Vagina (tissue), 2 donors: ENCODE data around the gene DCLRE1A. TPM values are rescaled to one million over a fixed set of nuclear protein-coding genes. Genes with fewer than 3 reads are reported as not detected.
"Not testable (repeated sequence)": the region's sequence is repeated elsewhere in the genome, so short reads cannot be mapped to it uniquely, and the experiment has no call there.

Source experiments
- DNase-seq, 2 donors: peaks; one replicate each; pipeline ENCODE4 v3.0.0-alpha.2; 2017; ENCODE audit errors: extremely low spot score in 2 of 2
- H3K27ac ChIP-seq: fragments of 200-600 bp; sonication (generic); one replicate; pipeline ENCODE4 v1.5.1; 2019
- H3K27me3 ChIP-seq: fragments of 200-600 bp; sonication (generic); one replicate; pipeline ENCODE4 v1.5.1; 2019
- H3K36me3 ChIP-seq, 2 donors: fragments of 200-600 bp; sonication (generic); one replicate each; pipeline ENCODE4 v1.5.1; 2017 to 2019
- H3K4me1 ChIP-seq: fragments of 200-600 bp; sonication (generic); one replicate; pipeline ENCODE4 v1.5.1; 2019
- H3K4me3 ChIP-seq, 2 donors: fragments of 200-600 bp; sonication (generic); 1 replicate in 1 of 2; 2 replicates in 1 of 2; pipeline ENCODE4 v1.5.1; 2016 to 2019
- H3K9me3 ChIP-seq: fragments of 200-600 bp; sonication (generic); one replicate; pipeline ENCODE4 v1.5.1; 2019
- CTCF ChIP-seq, 3 experiments: fragments of 450-650 bp in 2 of 3; fragments of 200-600 bp in 1 of 3; sonication (generic) in 1 of 3; IDR thresholded peaks; one replicate each; pipeline ENCODE4 v1.5.1; 2017 to 2019; ENCODE audit warnings: antibody characterized with exemption in 3 of 3, mild to moderate bottlenecking in 2 of 3, moderate library complexity in 2 of 3
- POLR2A ChIP-seq, 2 donors: fragments of 450-650 bp; IDR thresholded peaks; one replicate each; pipeline ENCODE4 v1.6.1; 2017; ENCODE audit warnings: antibody characterized with exemption in 2 of 2, mild to moderate bottlenecking in 2 of 2, moderate library complexity in 2 of 2
- POLR2AphosphoS5 ChIP-seq, 2 donors: sonication (generic); formaldehyde crosslinking; IDR thresholded peaks; one replicate each; pipeline ENCODE4 v1.9.0; 2017; ENCODE audit warnings: antibody characterized with exemption in 2 of 2, mild to moderate bottlenecking in 2 of 2, low read depth in 1 of 2; ENCODE audit not compliant: insufficient read depth in 1 of 2
- intact Hi-C: fragments of 100-400 bp; cut with DNase I; formaldehyde crosslinking; loops from one replicate; pipeline ENCODE4 v1.15.1; 2023
- total RNA-seq: library from RNA; depleted of rRNA; stranded (reverse); fragments of >200 nt; gene quantifications from one replicate; pipeline ENCODE4 v1.2.3, GENCODE V29; 2016

DCLRE1A gene
- total RNA-seq, 1 donor from 2014 or later, result 3.9 TPM

GRCh38 chr10:113849946-113850345, 3.9 kb downstream of the DCLRE1A start:
- Histone ChIP-seq H3K9me3 (no peaks in the 10 kb centered on the region), H3K27ac (no peak overlapping the region), H3K4me3 (no peak overlapping the region), H3K27me3 (no peaks in the 10 kb centered on the region), H3K36me3 (peaks cover 2 to 3% of the 10 kb centered on the region in 2 donors), H3K4me1 (peaks cover 14% of the 10 kb centered on the region)
- TF ChIP-seq CTCF (IDR thresholded peaks at IDR 0.05) (no peak), POLR2AphosphoS5 (IDR thresholded peaks at IDR 0.05; ENCODE audit: insufficient read depth in 1 of 2, low read depth in 1 of 2) (no peak), POLR2A (IDR thresholded peaks at IDR 0.05) (no peak)
- no peak for DNase-seq
- intact Hi-C loops, result no loop called here

GRCh38 chr10:113849140-113849803, 4.6 kb downstream of the DCLRE1A start:
- no peak for DNase-seq
- Histone ChIP-seq H3K27me3 (no peaks in the 10 kb centered on the region), H3K4me1 (peaks cover 14% of the 10 kb centered on the region), H3K36me3 (peaks cover 3 to 8% of the 10 kb centered on the region in 2 donors), H3K27ac (no peak overlapping the region), H3K4me3 (no peak overlapping the region), H3K9me3 (no peaks in the 10 kb centered on the region)
- TF ChIP-seq POLR2AphosphoS5 (IDR thresholded peaks at IDR 0.05; ENCODE audit: insufficient read depth in 1 of 2, low read depth in 1 of 2) (no peak), CTCF (IDR thresholded peaks at IDR 0.05) (no peak), POLR2A (IDR thresholded peaks at IDR 0.05) (no peak)
- intact Hi-C loops, result no loop called here

- no peak for TF ChIP-seq CTCF (IDR thresholded peaks at IDR 0.05)
- no peak for TF ChIP-seq POLR2AphosphoS5 (IDR thresholded peaks at IDR 0.05; ENCODE audit: insufficient read depth in 1 of 2, low read depth in 1 of 2)
- TF ChIP-seq POLR2A (IDR thresholded peaks at IDR 0.05), result no peak
- Histone ChIP-seq H3K27me3 (no peaks in the 10 kb centered on the region), H3K36me3 (peaks cover 3 to 16% of the 10 kb centered on the region in 2 donors), H3K4me1 (no peaks in the 10 kb centered on the region), H3K27ac (no peak overlapping the region), H3K9me3 (no peaks in the 10 kb centered on the region), H3K4me3 (no peak overlapping the region)
- intact Hi-C loops, result no loop called here
- no peak for DNase-seq
These were observed 7.8 kb downstream of the DCLRE1A start for GRCh38 chr10:113846036-113846435.

GRCh38 chr10:113843972-113844485, 9.9 kb downstream of the DCLRE1A start:
- peaks cover 3 to 16% of the 10 kb centered on the region in 2 donors for H3K36me3 ChIP-seq
- intact Hi-C loops, result no loop called here
- no peak overlapping the region for H3K4me3 ChIP-seq
- H3K27ac ChIP-seq, result no peak overlapping the region
- H3K4me1 ChIP-seq, result no peaks in the 10 kb centered on the region
- H3K27me3 ChIP-seq, result no peaks in the 10 kb centered on the region
- TF ChIP-seq CTCF (IDR thresholded peaks at IDR 0.05), result no peak
- TF ChIP-seq POLR2AphosphoS5 (IDR thresholded peaks at IDR 0.05; ENCODE audit: insufficient read depth in 1 of 2, low read depth in 1 of 2), result no peak
- TF ChIP-seq POLR2A (IDR thresholded peaks at IDR 0.05), result no peak
- no peaks in the 10 kb centered on the region for H3K9me3 ChIP-seq
- DNase-seq, result no peak

GRCh38 chr10:113842171-113842570, 11.7 kb downstream of the DCLRE1A start:
- Histone ChIP-seq H3K4me1 (no peaks in the 10 kb centered on the region), H3K27me3 (no peaks in the 10 kb centered on the region), H3K36me3 (peaks cover 0 to 16% of the 10 kb centered on the region in 2 donors), H3K4me3 (no peak overlapping the region), H3K9me3 (no peaks in the 10 kb centered on the region), H3K27ac (no peak overlapping the region)
- no peak for TF ChIP-seq POLR2A (IDR thresholded peaks at IDR 0.05)
- TF ChIP-seq CTCF (IDR thresholded peaks at IDR 0.05), result no peak
- no peak for TF ChIP-seq POLR2AphosphoS5 (IDR thresholded peaks at IDR 0.05; ENCODE audit: insufficient read depth in 1 of 2, low read depth in 1 of 2)
- intact Hi-C loops, result no loop called here
- DNase-seq, result no peak

GRCh38 chr10:113828567-113828966, 25.3 kb downstream of the DCLRE1A start:
- intact Hi-C loops, H3K27me3 ChIP-seq, H3K9me3 ChIP-seq, H3K27ac ChIP-seq, H3K4me1 ChIP-seq, H3K36me3 ChIP-seq, H3K4me3 ChIP-seq, DNase-seq: not testable (repeated sequence)
